HCT116 (cell line): ENCODE data around the gene SAYSD1. TPM values are rescaled to one million over a fixed set of nuclear protein-coding genes. Genes with fewer than 3 reads are reported as not detected.

Experiments used
- ATAC-seq: fragments of 200-7000 bp; cut with Tn5 transposase; 2 replicates; pipeline ENCODE4 v1.9.1; 2020; ENCODE audit warnings: mild to moderate bottlenecking, moderate library complexity
- BruUV-seq: library from RNA; stranded (reverse); fragments of 400-500 nt; replicated peaks from 2 replicates; lab custom pipeline; 2021; lab: Mats Ljungman, UMichigan
- CTCF ChIA-PET: fragments of 300-600 bp; sonication (Branson Sonifier 250); formaldehyde crosslinking; loops from one replicate; lab custom pipeline; 2021; ENCODE audit warnings: antibody characterized with exemption; lab: Charles Lee
- POLR2A ChIA-PET: fragments of 300-600, 350-600 bp; sonication (Branson Sonifier 250); formaldehyde crosslinking; loops from one replicate; lab custom pipeline; 2021; ENCODE audit warnings: antibody characterized with exemption; lab: Charles Lee
- RAD21 ChIA-PET, 2 experiments: fragments of 300-600 bp; sonication (Branson Sonifier 250); formaldehyde crosslinking; loops; one replicate each; lab custom pipeline; 2023; ENCODE audit warnings: low total read pairs in 2 of 2; ENCODE audit not compliant: uncharacterized antibody in 2 of 2, unreplicated experiment in 2 of 2, low non-redundant PET in 1 of 2; lab: Charles Lee
- DNase-seq: peaks from one replicate; pipeline ENCODE4 v3.0.0-alpha.2; 2010; ENCODE audit warnings: low read depth, low spot score
- H2AFZ ChIP-seq: fragments of 200-600 bp; shearing (Covaris generic), sonication (generic); 2 replicates; pipeline ENCODE4 v1.6.1; 2017; ENCODE audit warnings: low read depth, mixed run types, mixed read lengths, antibody characterized with exemption, low read length; ENCODE audit not compliant: poor library complexity, severe bottlenecking
- H3K27ac ChIP-seq: 2 replicates; pipeline ENCODE4 v1.5.1; 2012; ENCODE audit warnings: low read depth, low read length
- H3K27me3 ChIP-seq: fragments of 200-600 bp; sonication (generic); 2 replicates; pipeline ENCODE4 v1.6.1; 2016; ENCODE audit warnings: mixed run types, low read length, mixed read lengths; ENCODE audit not compliant: insufficient read depth
- H3K36me3 ChIP-seq, 2 experiments: fragments of 200-500 bp in 1 of 2; fragments of 200-600 bp in 1 of 2; sonication (Bioruptor generic) in 1 of 2; sonication (generic) in 1 of 2; 2 replicates each; pipeline versions ENCODE4 v1.5.1 to v1.6.1; 2014 to 2016; ENCODE audit warnings: low read length in 2 of 2, inconsistent platforms in 1 of 2, mixed read lengths in 1 of 2, mixed run types in 1 of 2; ENCODE audit not compliant: insufficient read depth in 2 of 2, control insufficient read depth in 1 of 2
- H3K4me1 ChIP-seq, 2 experiments: fragments of 200-600 bp in 1 of 2; sonication (generic) in 1 of 2; 2 replicates each; pipeline versions ENCODE4 v1.5.1 to v1.6.1; 2012 to 2017; ENCODE audit warnings: low read length in 2 of 2, inconsistent platforms in 1 of 2, mild to moderate bottlenecking in 1 of 2, mixed read lengths in 1 of 2, mixed run types in 1 of 2, moderate library complexity in 1 of 2; ENCODE audit not compliant: insufficient read depth in 2 of 2, control insufficient read depth in 1 of 2
- H3K4me2 ChIP-seq: fragments of 200-600 bp; sonication (generic); 2 replicates; pipeline ENCODE4 v1.6.1; 2017; ENCODE audit warnings: mixed run types, low read length, mixed read lengths
- H3K4me3 ChIP-seq, 2 experiments: fragments of 200-600 bp in 1 of 2; sonication (generic) in 1 of 2; replicated peaks in 1 of 2; 2 replicates each; pipeline ENCODE4 v1.5.1; 2011 to 2016; ENCODE audit warnings: low read length in 2 of 2, control low read depth in 1 of 2, low read depth in 1 of 2, mild to moderate bottlenecking in 1 of 2, mixed read lengths in 1 of 2, mixed run types in 1 of 2
- H3K79me2 ChIP-seq: fragments of 200-600 bp; sonication (generic); 2 replicates; pipeline ENCODE4 v1.6.1; 2017; ENCODE audit warnings: mild to moderate bottlenecking, mixed run types, low read length, moderate library complexity, mixed read lengths; ENCODE audit not compliant: insufficient read depth
- H3K9ac ChIP-seq: fragments of 200-600 bp; sonication (generic); 2 replicates; pipeline ENCODE4 v1.6.1; 2016; ENCODE audit warnings: low read length, mixed read lengths
- H3K9me2 ChIP-seq: fragments of 200-600 bp; sonication (generic), shearing (Covaris generic); 2 replicates; pipeline ENCODE4 v1.6.1; 2017; ENCODE audit warnings: mixed run types, mild to moderate bottlenecking, moderate library complexity; ENCODE audit not compliant: insufficient read depth
- H3K9me3 ChIP-seq, 2 experiments: fragments of 200-500 bp in 1 of 2; fragments of 200-600 bp in 1 of 2; sonication (Bioruptor generic) in 1 of 2; sonication (generic) in 1 of 2; 2 replicates each; pipeline ENCODE4 v1.6.1; 2014 to 2017; ENCODE audit warnings: low read length in 2 of 2, mixed read lengths in 2 of 2, inconsistent platforms in 1 of 2, low read depth in 1 of 2, mild to moderate bottlenecking in 1 of 2, mixed run types in 1 of 2, moderate library complexity in 1 of 2; ENCODE audit not compliant: control insufficient read depth in 1 of 2, insufficient read depth in 1 of 2
- H4K20me1 ChIP-seq: fragments of 200-600 bp; sonication (generic), shearing (Covaris generic); 2 replicates; pipeline ENCODE4 v1.6.1; 2017; ENCODE audit warnings: mixed run types, mild to moderate bottlenecking, moderate library complexity; ENCODE audit not compliant: insufficient read depth
- CTCF ChIP-seq, 3 experiments: fragments of 200-600 bp in 1 of 3; sonication (generic) in 1 of 3; IDR thresholded peaks in 2 of 3; conservative IDR thresholded peaks in 1 of 3; 2 replicates each; pipeline ENCODE4 v1.5.1; 2012 to 2017; ENCODE audit warnings: low read depth in 2 of 3, low read length in 2 of 3, antibody characterized with exemption in 1 of 3, borderline replicate concordance in 1 of 3, control low read depth in 1 of 3, mild to moderate bottlenecking in 1 of 3, mixed read lengths in 1 of 3, mixed run types in 1 of 3, moderate library complexity in 1 of 3; ENCODE audit not compliant: insufficient read depth in 1 of 3
- EGR1 ChIP-seq: IDR thresholded peaks from 2 replicates; pipeline ENCODE4 v1.6.1; 2012; ENCODE audit warnings: low read depth
- MAX ChIP-seq: IDR thresholded peaks from 2 replicates; pipeline ENCODE4 v1.6.1; 2012
- RAD21 ChIP-seq: IDR thresholded peaks from 2 replicates; pipeline ENCODE4 v1.6.1; 2012; ENCODE audit warnings: low read depth, mild to moderate bottlenecking
- SP1 ChIP-seq: IDR thresholded peaks from 2 replicates; pipeline ENCODE4 v1.6.1; 2012; ENCODE audit warnings: low read depth
- TCF7L2 ChIP-seq: IDR thresholded peaks from 2 replicates; pipeline ENCODE4 v1.7.0; 2011; ENCODE audit warnings: borderline replicate concordance, inconsistent platforms; ENCODE audit not compliant: insufficient read depth, insufficient read length; ENCODE audit errors: extremely low read depth
- YY1 ChIP-seq: IDR thresholded peaks from 2 replicates; pipeline ENCODE4 v1.6.1; 2011; ENCODE audit warnings: low read length, low read depth, moderate library complexity, mild to moderate bottlenecking; ENCODE audit not compliant: insufficient replicate concordance; ENCODE audit errors: extremely low read depth
- intact Hi-C: fragments of 100-400 bp; cut with micrococcal nuclease; formaldehyde crosslinking; loops from 2 replicates; pipeline ENCODE4 v1.10.0; 2022
- total RNA-seq: library from RNA; stranded (reverse); gene quantifications from one replicate; pipeline ENCODE4 v1.2.1, GENCODE V29; 2021; ENCODE audit not compliant: unreplicated experiment

Gene SAYSD1
- total RNA-seq, 1 experiment from 2014 or later: 10.1 TPM

GRCh38 chr6:39063526-39063925 lies 51.5 kb downstream of the SAYSD1 start:
- Histone ChIP-seq H3K27me3 (peaks cover 15% of the 10 kb centered on the region), H3K27ac (no peak overlapping the region), H3K4me2 (no peak overlapping the region), H3K9ac (no peak overlapping the region), H3K4me1 (no peaks in the 10 kb centered on the region), H2AFZ (no peak overlapping the region), H4K20me1 (no peaks in the 10 kb centered on the region), H3K9me3 (no peaks in the 10 kb centered on the region), H3K36me3 (no peaks in the 10 kb centered on the region), H3K4me3 (no peak overlapping the region), H3K9me2 (no peaks in the 10 kb centered on the region), H3K79me2 (no peaks in the 10 kb centered on the region)
- DNase-seq (no peak), ATAC-seq (no peak)
- ChIA-PET POLR2A (no interaction called here), RAD21 (no interaction called here), CTCF (no interaction called here)
- intact Hi-C loops: no loop called here
- TF ChIP-seq RAD21: no peak
- no peak for TF ChIP-seq EGR1
- TF ChIP-seq SP1: no peak
- TF ChIP-seq CTCF (IDR thresholded peaks at IDR 0.05 in 2 of 3, conservative IDR thresholded peaks at IDR 0.05 in 1 of 3; ENCODE audit: borderline replicate concordance in 1 of 3, insufficient read depth in 1 of 3, low read depth in 2 of 3, low read length in 2 of 3): no peak
- no peak for TF ChIP-seq YY1
- no peak for TF ChIP-seq TCF7L2
- no peak for TF ChIP-seq MAX
- BruUV-seq: no TSS peak
